SU-DHL-6 (cell line): ENCODE data around the gene YIPF2.

ENCODE experiments used
- EZH2phosphoT487 ChIP-seq: fragments of 200-600 bp; sonication (generic), shearing (Covaris generic); conservative IDR thresholded peaks from 2 replicates; pipeline ENCODE4 v1.6.1; 2018; ENCODE audit warnings: mild to moderate bottlenecking, antibody characterized with exemption, low read length, moderate library complexity, mixed read lengths
- TF ChIP-seq, protein P1 (sequence below): fragments of 200-600 bp; sonication (generic); IDR thresholded peaks from one replicate; pipeline ENCODE4 v1.5.1; 2017; ENCODE audit warnings: antibody characterized with exemption, mild to moderate bottlenecking, low read length, moderate library complexity; ENCODE audit not compliant: insufficient read depth, poor library complexity, severe bottlenecking

- TF ChIP-seq, protein P1, sequence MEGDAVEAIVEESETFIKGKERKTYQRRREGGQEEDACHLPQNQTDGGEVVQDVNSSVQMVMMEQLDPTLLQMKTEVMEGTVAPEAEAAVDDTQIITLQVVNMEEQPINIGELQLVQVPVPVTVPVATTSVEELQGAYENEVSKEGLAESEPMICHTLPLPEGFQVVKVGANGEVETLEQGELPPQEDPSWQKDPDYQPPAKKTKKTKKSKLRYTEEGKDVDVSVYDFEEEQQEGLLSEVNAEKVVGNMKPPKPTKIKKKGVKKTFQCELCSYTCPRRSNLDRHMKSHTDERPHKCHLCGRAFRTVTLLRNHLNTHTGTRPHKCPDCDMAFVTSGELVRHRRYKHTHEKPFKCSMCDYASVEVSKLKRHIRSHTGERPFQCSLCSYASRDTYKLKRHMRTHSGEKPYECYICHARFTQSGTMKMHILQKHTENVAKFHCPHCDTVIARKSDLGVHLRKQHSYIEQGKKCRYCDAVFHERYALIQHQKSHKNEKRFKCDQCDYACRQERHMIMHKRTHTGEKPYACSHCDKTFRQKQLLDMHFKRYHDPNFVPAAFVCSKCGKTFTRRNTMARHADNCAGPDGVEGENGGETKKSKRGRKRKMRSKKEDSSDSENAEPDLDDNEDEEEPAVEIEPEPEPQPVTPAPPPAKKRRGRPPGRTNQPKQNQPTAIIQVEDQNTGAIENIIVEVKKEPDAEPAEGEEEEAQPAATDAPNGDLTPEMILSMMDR: no peak
- TF ChIP-seq EZH2phosphoT487: no peak
These were observed 37.0 kb upstream of the YIPF2 start for GRCh38 chr19:10965398-10965797.
